Mucosa of descending colon (tissue), 3 donors: ENCODE data around the gene GUCD1. TPM values are rescaled to one million over a fixed set of nuclear protein-coding genes. Genes with fewer than 3 reads are reported as not detected.

Experiments used
- ATAC-seq: fragments of 200-7000 bp; cut with Tn5 transposase; one replicate; pipeline ENCODE4 v1.9.1; 2020; ENCODE audit warnings: mild to moderate bottlenecking, moderate library complexity
- DNase-seq, 3 donors: peaks; one replicate each; pipeline ENCODE4 v3.0.0-alpha.2; 2020
- H3K36me3 ChIP-seq: fragments of 200-600 bp; one replicate; pipeline ENCODE4 v1.8.0; 2021; ENCODE audit warnings: low read depth, mild to moderate bottlenecking
- H3K4me1 ChIP-seq: fragments of 200-600 bp; one replicate; pipeline ENCODE4 v1.8.0; 2021; ENCODE audit warnings: low read depth, mild to moderate bottlenecking
- H3K4me3 ChIP-seq: fragments of 200-600 bp; one replicate; pipeline ENCODE4 v1.8.0; 2021; ENCODE audit warnings: mild to moderate bottlenecking
- H3K9me3 ChIP-seq: fragments of 200-600 bp; one replicate; pipeline ENCODE4 v1.8.0; 2021; ENCODE audit warnings: mild to moderate bottlenecking
- intact Hi-C, 2 donors: fragments of 100-400 bp; cut with DNase I in 1 of 2; cut with micrococcal nuclease in 1 of 2; formaldehyde crosslinking; loops; one replicate each; pipeline versions ENCODE4 v1.11.0 to v1.11.1; 2022; cut with DNase I, micrococcal nuclease
- total RNA-seq, 3 donors: library from RNA; stranded (reverse); fragmentation: NEBNext Ultra II Directional in 2 of 3; extraction: Animal tissue kit (Norgen Biotek cat#: 25700) in 2 of 3; gene quantifications; one replicate each; pipeline versions ENCODE4 v1.2.1 to v1.2.4, GENCODE V29; 2021 to 2023
- TF ChIP-seq, protein P1 (sequence below): fragments of 200-600 bp; IDR thresholded peaks from one replicate; pipeline ENCODE4 v1.8.0; 2022; ENCODE audit warnings: antibody characterized with exemption, mild to moderate bottlenecking
- donor health status: DM: no; HTN: no; CAD: no; lungs with moderate emphysema.
- donor health status: DM: no; HTN: no; CAD: no.
- donor health status: DM: no; HTN: yes; CAD: no.

The GUCD1 gene
- total RNA-seq, 3 donors from 2014 or later: 188 to 243 (median 242) TPM

DNA sequence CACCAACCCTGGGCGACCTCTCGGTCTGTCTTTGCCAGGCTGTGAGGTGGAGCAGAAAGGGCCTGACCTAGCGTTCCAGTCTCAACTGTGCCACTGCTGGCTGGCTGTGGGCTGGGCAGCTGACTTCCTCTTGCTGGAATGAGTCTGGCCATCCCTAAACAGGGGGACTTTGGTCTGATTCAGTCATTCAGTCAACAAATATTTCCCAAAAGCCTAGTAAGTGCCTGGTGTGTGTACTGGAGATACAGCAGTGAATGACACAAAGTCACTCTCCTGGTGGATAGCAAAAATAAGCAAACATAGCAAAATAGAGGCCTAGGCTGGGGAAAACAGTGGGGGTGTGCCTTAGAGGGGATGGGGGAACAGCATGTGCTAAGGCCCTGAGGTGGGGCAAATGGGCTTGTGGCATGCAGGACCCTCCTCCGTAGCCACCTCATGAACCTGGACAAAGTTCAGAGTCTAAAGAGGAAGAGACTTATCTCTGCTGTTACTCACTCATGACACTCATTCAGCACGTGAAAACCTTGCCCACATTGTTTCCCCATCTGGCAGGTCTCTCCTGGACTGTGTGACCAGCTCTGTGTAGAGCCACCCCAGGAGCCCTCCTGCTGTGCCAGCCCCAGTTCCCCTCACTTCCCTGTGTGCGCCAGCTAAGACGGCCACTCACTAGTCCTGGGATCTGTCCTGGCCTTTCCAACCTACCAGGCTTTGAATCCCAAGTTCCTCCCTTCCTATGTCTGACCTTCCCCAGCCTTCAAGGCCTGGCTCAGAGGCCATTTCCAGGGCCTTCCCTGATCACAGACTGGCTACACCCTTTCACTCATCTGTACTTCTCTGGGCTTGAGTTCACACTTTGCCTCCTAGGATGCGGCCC, 4.7 kb downstream of the GUCD1 start:
- TF ChIP-seq, protein P1, sequence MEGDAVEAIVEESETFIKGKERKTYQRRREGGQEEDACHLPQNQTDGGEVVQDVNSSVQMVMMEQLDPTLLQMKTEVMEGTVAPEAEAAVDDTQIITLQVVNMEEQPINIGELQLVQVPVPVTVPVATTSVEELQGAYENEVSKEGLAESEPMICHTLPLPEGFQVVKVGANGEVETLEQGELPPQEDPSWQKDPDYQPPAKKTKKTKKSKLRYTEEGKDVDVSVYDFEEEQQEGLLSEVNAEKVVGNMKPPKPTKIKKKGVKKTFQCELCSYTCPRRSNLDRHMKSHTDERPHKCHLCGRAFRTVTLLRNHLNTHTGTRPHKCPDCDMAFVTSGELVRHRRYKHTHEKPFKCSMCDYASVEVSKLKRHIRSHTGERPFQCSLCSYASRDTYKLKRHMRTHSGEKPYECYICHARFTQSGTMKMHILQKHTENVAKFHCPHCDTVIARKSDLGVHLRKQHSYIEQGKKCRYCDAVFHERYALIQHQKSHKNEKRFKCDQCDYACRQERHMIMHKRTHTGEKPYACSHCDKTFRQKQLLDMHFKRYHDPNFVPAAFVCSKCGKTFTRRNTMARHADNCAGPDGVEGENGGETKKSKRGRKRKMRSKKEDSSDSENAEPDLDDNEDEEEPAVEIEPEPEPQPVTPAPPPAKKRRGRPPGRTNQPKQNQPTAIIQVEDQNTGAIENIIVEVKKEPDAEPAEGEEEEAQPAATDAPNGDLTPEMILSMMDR: no peak
- Histone ChIP-seq H3K36me3 (peaks cover 17% of the 10 kb centered on the region), H3K4me1 (peaks cover 45% of the 10 kb centered on the region), H3K9me3 (no peaks in the 10 kb centered on the region), H3K4me3 (no peak overlapping the region)
- peak; percentile 55 to 83 (median 72) for DNase-seq
- intact Hi-C loops: no loop called here
- peak; percentile 63 for ATAC-seq

- TF ChIP-seq, protein P1: no peak
Measured at GRCh38 chr22:24548812-24549211, 6.1 kb downstream of the GUCD1 start.

DNA sequence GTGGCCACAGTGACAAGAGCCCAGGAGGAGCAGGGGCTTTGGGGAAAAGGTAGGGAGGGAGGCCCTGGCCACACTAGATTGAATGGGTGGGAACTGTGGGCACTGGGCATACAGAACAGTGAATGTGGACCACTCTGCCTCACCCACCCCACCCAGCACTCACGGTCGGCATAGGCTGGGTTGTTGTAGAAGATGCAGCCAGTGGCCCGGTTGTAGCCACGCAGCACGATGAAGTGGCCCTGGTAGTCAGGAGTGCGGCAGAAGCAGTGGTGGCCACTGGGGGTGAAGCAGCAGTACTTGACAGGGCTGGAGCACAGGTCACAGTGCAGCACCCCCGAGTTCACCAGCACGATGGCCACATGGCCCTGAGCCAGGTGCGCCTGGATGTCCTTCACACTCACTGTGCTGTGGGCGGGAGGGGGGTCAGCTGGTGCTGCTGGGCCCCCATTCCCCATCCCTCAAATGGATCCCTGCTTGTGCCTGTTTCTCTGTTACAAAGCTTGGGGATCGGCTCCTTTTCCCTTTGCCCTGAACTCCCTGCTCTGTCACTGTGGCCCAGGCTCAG, 11.2 kb downstream of the GUCD1 start:
- Histone ChIP-seq H3K9me3 (no peaks in the 10 kb centered on the region), H3K4me3 (no peak overlapping the region), H3K4me1 (no peaks in the 10 kb centered on the region), H3K36me3 (peaks cover 34% of the 10 kb centered on the region)
- intact Hi-C loops: no loop called here
- TF ChIP-seq, protein P1: no peak
- DNase-seq: no peak
- no peak for ATAC-seq

More at GRCh38 chr22:24548812-24549211, 6.1 kb downstream of the GUCD1 start:
- no peak overlapping the region for H3K4me3 ChIP-seq
- H3K4me1 ChIP-seq: peaks cover 44% of the 10 kb centered on the region
- peaks cover 21% of the 10 kb centered on the region for H3K36me3 ChIP-seq
- ATAC-seq: no peak
- no peaks in the 10 kb centered on the region for H3K9me3 ChIP-seq
- no peak for DNase-seq
- intact Hi-C loops: no loop called here

DNA sequence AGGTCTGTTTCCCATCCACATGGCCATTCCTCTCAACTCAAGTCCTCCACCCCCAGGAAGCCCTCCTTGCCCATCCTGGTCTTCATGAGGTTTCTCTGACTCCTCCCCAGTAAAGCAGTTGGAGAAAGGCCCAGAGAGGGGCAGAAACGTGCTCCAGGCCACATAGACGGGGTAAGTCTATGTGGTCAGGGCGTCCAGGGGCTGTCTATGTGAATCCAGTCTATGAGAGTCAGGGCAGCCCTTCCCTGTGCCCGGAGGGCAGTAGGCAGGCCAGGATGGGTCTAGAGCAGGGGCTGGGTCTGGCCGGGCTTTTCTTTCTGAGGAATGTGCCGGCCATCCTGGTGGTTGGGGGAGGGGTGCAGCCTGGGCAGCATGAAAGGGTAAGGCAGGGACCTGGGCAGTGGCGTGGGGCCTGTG, 11.7 kb downstream of the GUCD1 start:
- ATAC-seq (no peak), DNase-seq (no peak)
- Histone ChIP-seq H3K36me3 (peaks cover 30% of the 10 kb centered on the region), H3K4me1 (no peaks in the 10 kb centered on the region), H3K4me3 (no peak overlapping the region), H3K9me3 (no peaks in the 10 kb centered on the region)
- intact Hi-C loops: no loop called here
- TF ChIP-seq, protein P1: no peak

DNA sequence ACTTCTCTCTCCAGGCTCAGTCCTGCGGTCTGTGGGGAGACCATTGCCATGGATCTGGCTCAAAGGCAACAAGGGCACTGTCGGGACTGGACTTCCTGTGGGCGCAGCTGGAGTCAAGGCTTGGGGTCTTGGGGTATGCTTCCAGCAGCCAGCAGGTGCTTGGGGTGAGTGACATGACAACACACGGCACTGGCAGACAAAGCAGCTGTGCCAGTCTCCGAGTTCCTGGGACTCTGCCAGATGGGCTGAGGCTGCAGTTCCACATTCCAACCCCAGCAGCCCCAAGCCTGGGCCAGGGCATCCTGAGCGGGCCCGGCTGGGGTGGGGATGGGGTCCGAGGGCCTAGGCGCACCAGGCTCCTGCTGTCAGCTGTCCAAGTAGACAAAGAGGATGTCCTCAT, 12.3 kb downstream of the GUCD1 start:
- Histone ChIP-seq H3K4me1 (no peaks in the 10 kb centered on the region), H3K9me3 (no peaks in the 10 kb centered on the region), H3K36me3 (peaks cover 24% of the 10 kb centered on the region), H3K4me3 (no peak overlapping the region)
- ATAC-seq (no peak), DNase-seq (no peak)
- TF ChIP-seq, protein P1: no peak
- intact Hi-C loops: no loop called here
